Muscle of leg (tissue), 11 donors: Measurements from ENCODE around the gene KIRREL3. TPM values are rescaled to one million over a fixed set of nuclear protein-coding genes. Genes with fewer than 3 reads are reported as not detected.
A peak's percentile ranks its signal among the peaks of the same experiment; 100 is the strongest.

Source experiments
- DNase-seq: peaks from one replicate; pipeline ENCODE4 v3.0.0; 2013
- H3K27ac ChIP-seq: one replicate; pipeline ENCODE4 v1.5.1; 2013; ENCODE audit warnings: mild to moderate bottlenecking, low read length, control low read depth
- H3K27me3 ChIP-seq: one replicate; pipeline ENCODE4 v1.6.1; 2013; ENCODE audit warnings: low read length; ENCODE audit not compliant: control insufficient read depth, insufficient read depth
- H3K36me3 ChIP-seq: one replicate; pipeline ENCODE4 v1.6.1; 2013; ENCODE audit warnings: low read length; ENCODE audit not compliant: control insufficient read depth, insufficient read depth
- H3K4me1 ChIP-seq: one replicate; pipeline ENCODE4 v1.6.1; 2013; ENCODE audit warnings: low read length; ENCODE audit not compliant: control insufficient read depth, insufficient read depth
- H3K4me3 ChIP-seq: one replicate; pipeline ENCODE4 v1.5.1; 2013; ENCODE audit warnings: low read length, control low read depth
- H3K9me3 ChIP-seq: replicated peaks from 2 replicates; pipeline ENCODE4 v1.6.1; 2013; ENCODE audit warnings: low read depth, low read length; ENCODE audit not compliant: control insufficient read depth
- WGBS: methylation state at CpG from one replicate; pipeline ENCODE4 v1.1.5; 2013; ENCODE audit warnings: missing lambda C conversion rate; ENCODE audit not compliant: insufficient coverage; 5-methylcytosine and 5-hydroxymethylcytosine counted together
- polyA plus RNA-seq, 8 donors: library from polyadenylated mRNA; unstranded; fragments of 120-200 nt; gene quantifications; one replicate each; pipeline versions ENCODE4 v1.2.1 to v1.2.3, GENCODE V29; 2013; ENCODE audit warnings: inconsistent platforms in 1 of 8, low replicate concordance in 1 of 8; ENCODE audit not compliant: insufficient read length in 8 of 8, insufficient read depth in 1 of 8
- total RNA-seq: library from RNA; stranded (reverse); fragments of 120-200 nt; gene quantifications from one replicate; pipeline ENCODE4 v1.2.4, GENCODE V29; 2013

Gene KIRREL3
- total and polyA plus RNA-seq, 9 donors = 0.27 to 1.8 (median 0.93) TPM

GRCh38 chr11:126725043-126725442 is 275.5 kb downstream of the KIRREL3 start:
- H3K27ac ChIP-seq = no peak overlapping the region
- no peak for DNase-seq
- 88% methylated on average over 4 of the region's 5 CpGs for whole genome bisulfite sequencing
- H3K4me1 ChIP-seq = peaks cover 14% of the 10 kb centered on the region
- no peaks in the 10 kb centered on the region for H3K9me3 ChIP-seq
- no peak overlapping the region for H3K4me3 ChIP-seq
- peaks cover 3% of the 10 kb centered on the region for H3K27me3 ChIP-seq
- H3K36me3 ChIP-seq = no peaks in the 10 kb centered on the region

- DNase-seq = no peak
- H3K36me3 ChIP-seq = no peaks in the 10 kb centered on the region
- WGBS = no CpG with 5 or more reads among the region's 1 CpG
Observed at GRCh38 chr11:126723665-126724045, 276.9 kb downstream of the KIRREL3 start.

GRCh38 chr11:126722956-126723664 is 277.5 kb downstream of the KIRREL3 start:
- DNase-seq = no peak
- peaks cover 12% of the 10 kb centered on the region for H3K27me3 ChIP-seq
- no peaks in the 10 kb centered on the region for H3K36me3 ChIP-seq
- H3K27ac ChIP-seq = no peak overlapping the region
- no peaks in the 10 kb centered on the region for H3K9me3 ChIP-seq
- H3K4me3 ChIP-seq = no peak overlapping the region
- H3K4me1 ChIP-seq = peaks cover 14% of the 10 kb centered on the region
- no CpG with 5 or more reads among the region's 6 CpGs for WGBS

More at GRCh38 chr11:126723665-126724045, 276.9 kb downstream of the KIRREL3 start:
- H3K4me1 ChIP-seq = peaks cover 14% of the 10 kb centered on the region
- no peak overlapping the region for H3K4me3 ChIP-seq
- no peak overlapping the region for H3K27ac ChIP-seq
- no peaks in the 10 kb centered on the region for H3K9me3 ChIP-seq
- H3K27me3 ChIP-seq = peaks cover 7% of the 10 kb centered on the region

- Histone ChIP-seq H3K27me3 (peaks cover 14% of the 10 kb centered on the region), H3K4me1 (peaks cover 7% of the 10 kb centered on the region), H3K27ac (no peak overlapping the region), H3K36me3 (no peaks in the 10 kb centered on the region), H3K4me3 (no peak overlapping the region), H3K9me3 (no peaks in the 10 kb centered on the region)
- WGBS = no CpG with 5 or more reads among the region's 1 CpG
- DNase-seq = no peak
Observed at GRCh38 chr11:126722006-126722736, 278.4 kb downstream of the KIRREL3 start.

- no peaks in the 10 kb centered on the region for H3K9me3 ChIP-seq
- DNase-seq = peak; percentile 28
- H3K4me1 ChIP-seq = peaks cover 4% of the 10 kb centered on the region
- H3K27ac ChIP-seq = no peak overlapping the region
- 71% methylated on average over 4 of the region's 5 CpGs for WGBS
- H3K27me3 ChIP-seq = peaks cover 18% of the 10 kb centered on the region
- H3K4me3 ChIP-seq = no peak overlapping the region
- no peaks in the 10 kb centered on the region for H3K36me3 ChIP-seq
Observed at GRCh38 chr11:126720539-126721235, 279.9 kb downstream of the KIRREL3 start.

GRCh38 chr11:126719740-126720139 is 280.8 kb downstream of the KIRREL3 start:
- WGBS = 89% methylated on average over 3 of the region's 3 CpGs
- Histone ChIP-seq H3K9me3 (no peaks in the 10 kb centered on the region), H3K4me3 (no peak overlapping the region), H3K27me3 (peaks cover 20% of the 10 kb centered on the region), H3K4me1 (peaks cover 4% of the 10 kb centered on the region), H3K27ac (no peak overlapping the region), H3K36me3 (no peaks in the 10 kb centered on the region)
- DNase-seq = no peak

- Histone ChIP-seq H3K9me3 (no peaks in the 10 kb centered on the region), H3K4me1 (peaks cover 4% of the 10 kb centered on the region), H3K36me3 (no peaks in the 10 kb centered on the region), H3K4me3 (no peak overlapping the region), H3K27me3 (peaks cover 27% of the 10 kb centered on the region), H3K27ac (no peak overlapping the region)
- DNase-seq = no peak
- no CpG with 5 or more reads among the region's 3 CpGs for WGBS
Observed at GRCh38 chr11:126718276-126718675, 282.3 kb downstream of the KIRREL3 start.

GRCh38 chr11:126716456-126717083 is 284.0 kb downstream of the KIRREL3 start:
- H3K27me3 ChIP-seq = peaks cover 35% of the 10 kb centered on the region
- H3K27ac ChIP-seq = no peak overlapping the region
- H3K4me1 ChIP-seq = peaks cover 4% of the 10 kb centered on the region
- no peaks in the 10 kb centered on the region for H3K36me3 ChIP-seq
- no peak overlapping the region for H3K4me3 ChIP-seq
- peak; percentile 38 for DNase-seq
- H3K9me3 ChIP-seq = no peaks in the 10 kb centered on the region
- WGBS = no CpG with 5 or more reads among the region's 4 CpGs

- Histone ChIP-seq H3K4me3 (no peak overlapping the region), H3K27ac (no peak overlapping the region), H3K9me3 (no peaks in the 10 kb centered on the region), H3K36me3 (no peaks in the 10 kb centered on the region), H3K4me1 (no peaks in the 10 kb centered on the region), H3K27me3 (peaks cover 30% of the 10 kb centered on the region)
- no peak for DNase-seq
- 75% methylated on average over 5 of the region's 6 CpGs for WGBS
Observed at GRCh38 chr11:126713806-126714205, 286.8 kb downstream of the KIRREL3 start.
